ENCODE results near the gene CLCN1. TPM values are rescaled to one million over a fixed set of nuclear protein-coding genes. Genes with fewer than 3 reads are reported as not detected.

CLCN1 gene
- total RNA-seq, 2 donors from 2014 or later, result 0.23 TPM; not detected in 1

- TF ChIP-seq POLR2AphosphoS5 (IDR thresholded peaks at IDR 0.05) (no peak), CTCF (IDR thresholded peaks at IDR 0.05) (no peak), POLR2A (IDR thresholded peaks at IDR 0.05) (no peak)
- DNase-seq (ENCODE audit: low spot score), result no peak
- Histone ChIP-seq H3K4me1 (replicated peaks) (no peaks in the 10 kb centered on the region), H3K9me3 (no peaks in the 10 kb centered on the region), H3K27me3 (replicated peaks; ENCODE audit: insufficient read depth) (no peaks in the 10 kb centered on the region), H3K27ac (peak within 1 kb of the TSS in 1 of 2 donors; percentile 23), H3K4me3 (no peak within 1 kb of the TSS), H3K36me3 (no peaks in the 10 kb centered on the region)
- WGBS, result 62% methylated on average over 19 of the region's 19 CpGs
- intact Hi-C loops (cut with DNase I), result loop anchor here (5.0 kb wide), 2 partner anchors 97 to 122 kb away; partner anchors contain the start of genes EPHA1 and ZYX
Observed at GRCh38 chr7:143284591-143285469, 31.1 kb upstream of the CLCN1 start, which contains the start of gene TMEM139. Gene TMEM139 (plus strand): TSS chr7:143284958. CDS start chr7:143285958, 1,000 bp downstream.

GRCh38 chr7:143285470-143285778, 30.5 kb upstream of the CLCN1 start:
- Histone ChIP-seq H3K4me3 (no peak overlapping the region), H3K4me1 (replicated peaks) (no peaks in the 10 kb centered on the region), H3K27me3 (replicated peaks; ENCODE audit: insufficient read depth) (no peaks in the 10 kb centered on the region), H3K27ac (peak overlapping the region in 1 of 2 donors; percentile 23), H3K9me3 (no peaks in the 10 kb centered on the region), H3K36me3 (no peaks in the 10 kb centered on the region)
- WGBS, result 40% methylated on average over 3 of the region's 3 CpGs
- intact Hi-C loops (cut with DNase I), result loop anchor here (5.0 kb wide), 2 partner anchors 97 to 122 kb away; partner anchors contain the start of genes EPHA1 and ZYX
- no peak for DNase-seq (ENCODE audit: low spot score)
- TF ChIP-seq POLR2A (IDR thresholded peaks at IDR 0.05), result no peak

- H3K27me3 ChIP-seq (replicated peaks; ENCODE audit: insufficient read depth), result no peaks in the 10 kb centered on the region
- TF ChIP-seq POLR2A (IDR thresholded peaks at IDR 0.05), result no peak
- TF ChIP-seq POLR2AphosphoS5 (IDR thresholded peaks at IDR 0.05), result no peak
- TF ChIP-seq CTCF (IDR thresholded peaks at IDR 0.05), result no peak
- H3K4me3 ChIP-seq, result no peak overlapping the region
- no peaks in the 10 kb centered on the region for H3K36me3 ChIP-seq
- no peak overlapping the region for H3K27ac ChIP-seq
- H3K4me1 ChIP-seq (replicated peaks), result no peaks in the 10 kb centered on the region
- no peaks in the 10 kb centered on the region for H3K9me3 ChIP-seq
- WGBS, result 93% methylated on average over 11 of the region's 11 CpGs
- DNase-seq (ENCODE audit: low spot score), result no peak
- intact Hi-C loops (cut with DNase I), result loop anchor here (5.0 kb wide), 2 partner anchors 96 to 121 kb away; partner anchors contain the start of genes EPHA1 and ZYX
Observed at GRCh38 chr7:143285806-143286521, 29.9 kb upstream of the CLCN1 start.

GRCh38 chr7:143286522-143286890, 29.4 kb upstream of the CLCN1 start:
- TF ChIP-seq POLR2AphosphoS5 (IDR thresholded peaks at IDR 0.05) (no peak), CTCF (IDR thresholded peaks at IDR 0.05) (no peak), POLR2A (IDR thresholded peaks at IDR 0.05) (no peak)
- H3K36me3 ChIP-seq, result no peaks in the 10 kb centered on the region
- H3K4me1 ChIP-seq (replicated peaks), result no peaks in the 10 kb centered on the region
- no peak overlapping the region for H3K4me3 ChIP-seq
- WGBS, result 92% methylated on average over 6 of the region's 6 CpGs
- H3K27ac ChIP-seq, result no peak overlapping the region
- intact Hi-C loops (cut with DNase I), result loop anchor here (5.0 kb wide), 2 partner anchors 96 to 121 kb away; partner anchors contain the start of genes EPHA1 and ZYX
- DNase-seq (ENCODE audit: low spot score), result no peak
- no peaks in the 10 kb centered on the region for H3K27me3 ChIP-seq (replicated peaks; ENCODE audit: insufficient read depth)
- H3K9me3 ChIP-seq, result no peaks in the 10 kb centered on the region

- TF ChIP-seq POLR2AphosphoS5 (IDR thresholded peaks at IDR 0.05) (no peak), CTCF (IDR thresholded peaks at IDR 0.05) (no peak), POLR2A (IDR thresholded peaks at IDR 0.05) (no peak)
- intact Hi-C loops (cut with DNase I), result loop anchor here (5.0 kb wide), 2 partner anchors 95 to 120 kb away; partner anchors contain the start of genes EPHA1 and ZYX
- H3K27me3 ChIP-seq (replicated peaks; ENCODE audit: insufficient read depth), result no peaks in the 10 kb centered on the region
- H3K4me1 ChIP-seq (replicated peaks), result no peaks in the 10 kb centered on the region
- peak overlapping the region; percentile 80 to 84 for H3K4me3 ChIP-seq
- H3K9me3 ChIP-seq, result no peaks in the 10 kb centered on the region
- H3K36me3 ChIP-seq, result peaks cover 0 to 2% of the 10 kb centered on the region in 2 donors
- 81% methylated on average over 16 of the region's 17 CpGs for WGBS
- no peak overlapping the region for H3K27ac ChIP-seq
- no peak for DNase-seq (ENCODE audit: low spot score)
Observed at GRCh38 chr7:143287339-143287934, 28.5 kb upstream of the CLCN1 start.

Measured in prostate gland (tissue), 2 donors.